HepG2 (cell line): Measurements from ENCODE around the gene FAH. TPM values are rescaled to one million over a fixed set of nuclear protein-coding genes. Genes with fewer than 3 reads are reported as not detected.

Experiments used
- ATF7-NPFF ChIP-seq: sonication (generic); formaldehyde crosslinking; IDR thresholded peaks from 2 replicates; pipeline ENCODE4 v1.8.1; 2023; ENCODE audit warnings: mild to moderate bottlenecking, low read depth, missing genetic modification reagents, moderate library complexity
- CEBPZ ChIP-seq: IDR thresholded peaks from 2 replicates; pipeline ENCODE4 v1.6.1; 2012; ENCODE audit warnings: low read length, improper control_type of control experiment
- DMAP1 ChIP-seq: IDR thresholded peaks from 2 replicates; pipeline ENCODE4 v1.6.1; 2016
- DNMT3B ChIP-seq: conservative IDR thresholded peaks from 2 replicates; pipeline ENCODE4 v1.6.1; 2016; ENCODE audit warnings: missing biosample characterization, control low read depth
- ETV6 ChIP-seq: sonication (generic); formaldehyde crosslinking; conservative IDR thresholded peaks from 2 replicates; pipeline ENCODE4 v1.4.0; 2020; ENCODE audit warnings: missing genetic modification reagents
- HMGXB4 ChIP-seq, 2 experiments: sonication (generic) in 1 of 2; formaldehyde crosslinking in 1 of 2; IDR thresholded peaks; 2 replicates each; pipeline versions ENCODE4 v1.4.0 to v1.6.1; 2018 to 2020; ENCODE audit warnings: missing genetic modification reagents in 2 of 2, borderline replicate concordance in 1 of 2, low read depth in 1 of 2, mild to moderate bottlenecking in 1 of 2, missing biosample characterization in 1 of 2
- ISL2 ChIP-seq: sonication (generic); formaldehyde crosslinking; IDR thresholded peaks from 2 replicates; pipeline ENCODE4 v1.5.0; 2020; ENCODE audit warnings: missing genetic modification reagents
- JARID2 ChIP-seq: sonication (generic); formaldehyde crosslinking; IDR thresholded peaks from 2 replicates; pipeline ENCODE4 v1.8.1; 2023; ENCODE audit warnings: missing genetic modification reagents, inconsistent platforms; ENCODE audit not compliant: insufficient replicate concordance
- JUNB ChIP-seq: sonication (generic); formaldehyde crosslinking; IDR thresholded peaks from 2 replicates; pipeline ENCODE4 v1.8.0; 2022; ENCODE audit warnings: missing genetic modification reagents, mild to moderate bottlenecking, borderline replicate concordance
- KDM6A ChIP-seq: IDR thresholded peaks from 2 replicates; pipeline ENCODE4 v1.6.1; 2016; ENCODE audit warnings: low read depth
- PHB2 ChIP-seq: fragments of 450-650 bp; IDR thresholded peaks from 2 replicates; pipeline ENCODE4 v1.6.1; 2018; ENCODE audit not compliant: partially characterized antibody
- PTBP1 ChIP-seq: fragments of 200-400 bp; formaldehyde crosslinking; IDR thresholded peaks from 2 replicates; pipeline ENCODE4 v1.6.1; 2018; ENCODE audit warnings: low read length, low read depth; ENCODE audit not compliant: poor library complexity, severe bottlenecking
- SIX4 ChIP-seq: sonication (generic); formaldehyde crosslinking; IDR thresholded peaks from 2 replicates; pipeline ENCODE4 v1.4.0; 2020; ENCODE audit warnings: missing genetic modification reagents
- SNRNP70 ChIP-seq: fragments of 200-400 bp; formaldehyde crosslinking; IDR thresholded peaks from 2 replicates; pipeline ENCODE4 v1.6.1; 2017; ENCODE audit warnings: mild to moderate bottlenecking, low read depth, low read length, moderate library complexity
- ZBTB4 ChIP-seq: sonication (generic); formaldehyde crosslinking; IDR thresholded peaks from 2 replicates; pipeline ENCODE4 v1.4.0; 2020; ENCODE audit warnings: missing genetic modification reagents, mild to moderate bottlenecking, borderline replicate concordance
- ZMYM3 ChIP-seq: sonication (generic); formaldehyde crosslinking; IDR thresholded peaks from 2 replicates; pipeline ENCODE4 v1.5.1; 2020; ENCODE audit warnings: mild to moderate bottlenecking, missing genetic modification reagents
- ZNF138 ChIP-seq: sonication (generic); formaldehyde crosslinking; IDR thresholded peaks from 2 replicates; pipeline ENCODE4 v1.5.0; 2020; ENCODE audit warnings: mild to moderate bottlenecking, low read depth, missing genetic modification reagents
- ZNF382 ChIP-seq: sonication (generic); formaldehyde crosslinking; IDR thresholded peaks from 2 replicates; pipeline ENCODE4 v1.5.0; 2020; ENCODE audit warnings: missing genetic modification reagents, mild to moderate bottlenecking, borderline replicate concordance
- ZNF629 ChIP-seq: sonication (generic); formaldehyde crosslinking; conservative IDR thresholded peaks from 2 replicates; pipeline ENCODE4 v1.5.0; 2020; ENCODE audit warnings: missing genetic modification reagents
- ZNF749 ChIP-seq: sonication (generic); formaldehyde crosslinking; IDR thresholded peaks from 2 replicates; pipeline ENCODE4 v1.8.0; 2022; ENCODE audit warnings: mild to moderate bottlenecking, missing genetic modification reagents, moderate library complexity, borderline replicate concordance
- ZNF883 ChIP-seq: sonication (generic); formaldehyde crosslinking; IDR thresholded peaks from 2 replicates; pipeline ENCODE4 v1.5.1; 2020; ENCODE audit warnings: mild to moderate bottlenecking, missing genetic modification reagents; ENCODE audit errors: not compliant biosample characterization
- ZSCAN25 ChIP-seq: sonication (generic); formaldehyde crosslinking; IDR thresholded peaks from 2 replicates; pipeline ENCODE4 v1.8.0; 2022; ENCODE audit warnings: mild to moderate bottlenecking, missing genetic modification reagents
- polyA plus RNA-seq, 8 experiments: library from polyadenylated mRNA; depleted of rRNA in 3 of 8; stranded (reverse) in 7 of 8; unstranded in 1 of 8; fragments of >200 nt; fragmentation: Illumina TruSeq in 4 of 8; extraction: Trizol in 4 of 8; gene quantifications; 2 replicates each; pipeline versions ENCODE4 v1.2.1 to v1.2.3, GENCODE V29; 2011 to 2016; ENCODE audit warnings: low read depth in 4 of 8, missing spikeins in 1 of 8, mixed read lengths in 1 of 8; ENCODE audit not compliant: insufficient read depth in 1 of 8
- total RNA-seq, 5 experiments: library from RNA; depleted of rRNA; stranded (reverse); fragments of >200 nt; fragmentation: Illumina TruSeq; extraction: Trizol; gene quantifications; 2 replicates each; pipeline ENCODE4 v1.2.3, GENCODE V29; 2016; ENCODE audit warnings: low read depth in 1 of 5

FAH gene
- total and polyA plus RNA-seq, 2 of the 13 experiments (the other 11 are each of a cell fraction or from before 2014, with no cell fraction given) = 36.6 to 75.0 TPM

- TF ChIP-seq HMGXB4 (CRISPR knock-in tag; IDR thresholded peaks at IDR 0.05; ENCODE audit: borderline replicate concordance in 1 of 2, low read depth in 1 of 2) (peak in 1 of 2 experiments; percentile 18; a peak in 1 of 4 replicates), ATF7-NPFF (CRISPR knock-in tag) (no peak), JARID2 (CRISPR knock-in tag) (no peak), ETV6 (CRISPR knock-in tag) (no peak), DMAP1 (CRISPR knock-in tag) (no peak), SNRNP70 (no peak), PTBP1 (no peak), ZNF883 (CRISPR knock-in tag) (no peak), CEBPZ (no peak), ZNF749 (CRISPR knock-in tag) (0 out of 2 replicates have a peak, but pooled peaks have one; percentile 36), ZBTB4 (no peak), PHB2 (no peak), SIX4 (CRISPR knock-in tag) (no peak), ZSCAN25 (CRISPR knock-in tag) (no peak), DNMT3B (no peak), ZNF138 (no peak), ZNF382 (CRISPR knock-in tag) (no peak), JUNB (CRISPR knock-in tag) (no peak), ISL2 (CRISPR knock-in tag) (no peak), ZMYM3 (CRISPR knock-in tag) (0 out of 2 replicates have a peak, but pooled peaks have one; percentile 27), ZNF629 (no peak), KDM6A (CRISPR knock-in tag) (no peak)
These were observed 20.4 kb downstream of the FAH start (continued) for GRCh38 chr15:80173022-80173759.
